BLaER1 treated with 17β-estradiol and CSF1 and Interleukin-3, amounts not matched to agents 10 nM and 100 nM (cell line): ENCODE measurements around the gene SOBP.
"Not testable (repeated sequence)": the region's sequence is repeated elsewhere in the genome, so short reads cannot be mapped to it uniquely, and the experiment has no call there.

Experiments used
- H3K27ac ChIP-seq, 11 experiments: shearing (Covaris generic); formaldehyde crosslinking; 2 replicates each; pipeline ENCODE4 v1.8.1; 2022
- H3K27me3 ChIP-seq, 11 experiments: shearing (Covaris generic); formaldehyde crosslinking; 2 replicates each; pipeline ENCODE4 v1.8.1; 2022
- H3K36me3 ChIP-seq, 11 experiments: shearing (Covaris generic); formaldehyde crosslinking; 2 replicates each; pipeline ENCODE4 v1.8.1; 2022
- H3K4me1 ChIP-seq, 10 experiments: shearing (Covaris generic); formaldehyde crosslinking; 2 replicates each; pipeline ENCODE4 v1.8.1; 2022
- H3K4me2 ChIP-seq, 11 experiments: shearing (Covaris generic); formaldehyde crosslinking; 2 replicates each; pipeline ENCODE4 v1.8.1; 2022
- H3K4me3 ChIP-seq, 10 experiments: shearing (Covaris generic); formaldehyde crosslinking; 2 replicates each; pipeline ENCODE4 v1.8.1; 2022
- H3K9ac ChIP-seq, 11 experiments: shearing (Covaris generic); formaldehyde crosslinking; 2 replicates each; pipeline ENCODE4 v1.8.1; 2022
- H3K9me3 ChIP-seq, 11 experiments: shearing (Covaris generic); formaldehyde crosslinking; replicated peaks in 1 of 11; 2 replicates each; pipeline ENCODE4 v1.8.1; 2022
- H4K20me1 ChIP-seq, 11 experiments: shearing (Covaris generic); formaldehyde crosslinking; 2 replicates each; pipeline ENCODE4 v1.8.1; 2022
- Cebpa-rat ChIP-seq, 11 experiments: shearing (Covaris generic); IDR thresholded peaks; 2 replicates each; pipeline ENCODE4 v1.8.1; 2022

Gene SOBP

DNA sequence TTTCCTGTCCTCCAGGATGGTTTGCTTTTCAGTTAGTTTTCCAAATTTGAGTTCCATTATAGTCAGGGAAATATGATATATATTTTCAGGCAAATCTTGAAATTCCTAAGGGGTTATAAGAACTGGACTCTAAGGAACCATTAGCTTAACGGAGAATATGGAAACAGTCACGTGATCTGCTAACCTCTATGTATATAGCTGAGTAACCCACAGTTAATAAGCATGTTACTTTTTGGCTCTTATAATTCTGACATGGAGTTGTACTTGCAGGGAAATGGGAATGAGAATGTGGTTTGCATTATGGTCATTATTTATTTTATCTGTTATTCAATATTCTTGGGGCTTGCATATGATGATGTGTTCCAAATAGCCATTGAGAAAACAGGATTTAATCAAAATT is 23.3 kb downstream of the SOBP start:
- H3K4me1 ChIP-seq, result no peaks in the 10 kb centered on the region
- peaks cover 11 to 30% (median 16%) of the 10 kb centered on the region in 11 experiments; a peak in 21 of 22 replicates for H3K9me3 ChIP-seq
- TF ChIP-seq Cebpa-rat (IDR thresholded peaks at IDR 0.05), result no peak
- no peak overlapping the region for H3K4me3 ChIP-seq
- no peaks in the 10 kb centered on the region for H4K20me1 ChIP-seq
- no peaks in the 10 kb centered on the region for H3K27me3 ChIP-seq
- H3K9ac ChIP-seq, result no peak overlapping the region
- no peaks in the 10 kb centered on the region for H3K36me3 ChIP-seq
- H3K27ac ChIP-seq, result no peak overlapping the region
- no peak overlapping the region for H3K4me2 ChIP-seq

DNA sequence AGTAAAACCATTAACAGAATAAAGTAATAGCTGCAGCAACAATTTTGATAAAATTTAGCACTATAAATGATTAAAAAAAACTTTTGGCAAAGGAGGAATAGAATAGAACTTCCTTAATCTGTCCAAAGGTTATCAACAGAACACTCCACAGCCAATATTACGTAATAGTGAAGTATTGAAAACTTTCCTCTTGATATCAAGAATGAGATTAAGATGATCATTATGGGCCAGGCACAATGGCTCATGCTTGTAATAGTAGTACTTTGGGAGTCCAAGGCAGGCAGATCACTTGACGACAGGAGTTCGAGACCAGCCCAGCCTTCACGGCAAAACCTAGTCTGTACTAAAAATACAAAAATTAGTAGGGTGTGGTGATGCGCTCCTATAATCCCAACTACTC is 26.0 kb downstream of the SOBP start:
- H3K9ac ChIP-seq, result no peak overlapping the region
- no peaks in the 10 kb centered on the region for H4K20me1 ChIP-seq
- peaks cover 11 to 30% (median 16%) of the 10 kb centered on the region in 11 experiments; a peak in 21 of 22 replicates for H3K9me3 ChIP-seq
- no peak overlapping the region for H3K4me3 ChIP-seq
- no peaks in the 10 kb centered on the region for H3K36me3 ChIP-seq
- H3K27me3 ChIP-seq, result no peaks in the 10 kb centered on the region
- no peak overlapping the region for H3K27ac ChIP-seq
- no peaks in the 10 kb centered on the region for H3K4me1 ChIP-seq
- peak in 5 of 11 experiments; percentile 20 to 65 (median 37); a peak in 6 of 22 replicates for TF ChIP-seq Cebpa-rat (IDR thresholded peaks at IDR 0.05)
- H3K4me2 ChIP-seq, result no peak overlapping the region

DNA sequence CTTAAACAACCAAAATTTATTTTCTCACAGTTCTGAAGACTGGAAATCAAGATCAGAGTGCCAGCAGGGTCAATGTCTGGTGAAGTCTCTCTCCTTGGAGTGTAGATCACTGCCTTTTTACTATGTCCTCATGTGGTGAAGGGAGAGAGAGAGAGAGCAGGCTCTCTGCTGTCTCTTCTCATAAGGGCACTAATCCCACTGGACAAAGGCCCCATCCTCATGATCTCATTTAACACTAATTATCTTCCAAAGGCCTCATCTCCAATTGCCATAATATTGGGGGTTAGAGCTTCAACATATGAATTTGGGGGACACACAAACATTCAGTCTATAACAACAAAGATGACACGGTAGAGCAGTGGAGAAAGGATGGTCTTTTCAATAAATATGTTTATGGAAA is 27.4 kb downstream of the SOBP start:
- H3K4me1 ChIP-seq, result no peaks in the 10 kb centered on the region
- TF ChIP-seq Cebpa-rat (IDR thresholded peaks at IDR 0.05), result no peak
- H3K9me3 ChIP-seq, result peaks cover 11 to 30% (median 16%) of the 10 kb centered on the region in 11 experiments; a peak in 21 of 22 replicates

DNA sequence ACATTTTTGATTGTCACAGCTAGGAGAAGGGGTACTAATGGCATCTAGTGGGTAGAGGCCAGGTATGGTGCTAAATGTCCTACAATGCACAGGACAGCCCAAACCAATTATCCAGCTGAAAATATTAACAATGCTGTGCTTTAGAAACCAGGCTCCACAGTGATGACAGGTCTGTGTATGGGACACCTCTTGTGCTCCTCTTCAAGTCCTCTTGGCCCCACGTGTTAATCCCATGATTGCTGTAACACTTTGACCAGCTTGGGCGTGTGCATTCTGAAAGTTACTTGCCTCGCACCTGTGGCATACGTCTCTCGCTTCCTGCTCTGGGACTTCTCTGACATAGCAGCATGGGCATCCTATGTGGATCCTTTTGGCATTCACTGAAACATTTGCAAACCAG is 29.3 kb downstream of the SOBP start:
- not testable (repeated sequence) for H3K4me3 ChIP-seq, H3K27me3 ChIP-seq, H3K27ac ChIP-seq, H3K9ac ChIP-seq, H3K4me2 ChIP-seq, H3K36me3 ChIP-seq, H4K20me1 ChIP-seq, H3K4me1 ChIP-seq
- peaks cover 11 to 30% (median 16%) of the 10 kb centered on the region in 11 experiments; a peak in 21 of 22 replicates for H3K9me3 ChIP-seq

More for the DNA sequence above, 27.4 kb downstream of the SOBP start:
- Histone ChIP-seq H3K4me3 (no peak overlapping the region), H3K36me3 (no peaks in the 10 kb centered on the region), H3K27ac (no peak overlapping the region), H3K4me2 (no peak overlapping the region), H3K27me3 (no peaks in the 10 kb centered on the region), H4K20me1 (no peaks in the 10 kb centered on the region), H3K9ac (no peak overlapping the region)

DNA sequence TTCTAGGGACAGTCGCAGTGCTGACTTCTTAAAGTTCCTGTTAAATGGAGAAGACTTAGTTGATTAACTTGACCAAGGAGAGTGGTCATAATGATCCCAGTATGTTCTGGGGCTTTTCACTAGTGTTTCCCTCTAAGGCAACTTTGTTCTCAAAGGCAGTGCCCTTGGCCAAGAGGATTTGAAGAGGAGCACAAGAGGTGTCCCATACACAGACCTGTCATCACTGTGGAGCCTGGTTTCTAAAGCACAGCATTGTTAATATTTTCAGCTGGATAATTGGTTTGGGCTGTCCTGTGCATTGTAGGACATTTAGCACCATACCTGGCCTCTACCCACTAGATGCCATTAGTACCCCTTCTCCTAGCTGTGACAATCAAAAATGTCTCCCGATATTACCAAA is 30.8 kb downstream of the SOBP start:
- not testable (repeated sequence) for H3K4me3 ChIP-seq, H3K9ac ChIP-seq, H3K27ac ChIP-seq, H3K4me1 ChIP-seq, H3K27me3 ChIP-seq, H3K4me2 ChIP-seq, H3K36me3 ChIP-seq, H4K20me1 ChIP-seq
- H3K9me3 ChIP-seq, result peaks cover 4 to 15% (median 6%) of the 10 kb centered on the region in 11 experiments; a peak in 18 of 22 replicates

DNA sequence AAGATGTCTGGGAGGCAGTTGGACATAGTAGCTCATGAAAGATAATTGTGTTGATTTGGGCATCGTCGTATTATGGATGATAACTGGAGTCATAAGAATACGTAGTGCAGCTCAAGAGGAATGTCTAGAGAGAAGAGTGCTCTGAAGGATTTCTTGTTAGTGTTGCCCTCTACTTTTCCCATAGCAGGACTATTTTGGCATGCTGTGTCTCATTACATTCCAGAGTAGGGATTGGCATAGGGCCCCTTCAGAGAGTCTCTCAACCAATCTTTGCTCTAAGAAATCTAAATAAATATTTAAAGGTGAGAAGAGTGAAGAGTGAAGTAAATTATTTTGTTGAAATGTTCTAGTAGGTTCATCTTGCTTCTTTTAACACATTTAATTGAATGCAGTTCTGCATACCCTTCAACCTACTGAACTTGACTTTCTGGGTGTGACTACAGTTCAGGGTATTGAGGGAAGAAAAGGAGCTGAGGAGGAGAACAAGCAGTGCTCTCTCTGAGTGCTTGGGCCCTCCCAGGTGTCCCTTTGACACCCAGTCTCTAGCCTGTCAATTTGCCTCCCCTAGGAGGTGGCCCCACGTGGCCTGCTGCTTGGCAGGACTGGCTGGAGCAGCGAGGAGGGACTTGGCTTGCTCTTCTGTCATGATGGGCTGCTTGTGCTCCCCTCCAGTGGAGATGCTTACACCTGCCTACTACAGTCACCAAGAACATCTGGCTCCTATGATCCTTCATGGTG is 33.3 kb downstream of the SOBP start:
- Histone ChIP-seq H3K4me1 (no peaks in the 10 kb centered on the region), H3K27me3 (no peaks in the 10 kb centered on the region), H3K4me2 (no peak overlapping the region), H3K36me3 (no peaks in the 10 kb centered on the region), H3K9me3 (no peaks in the 10 kb centered on the region), H3K9ac (no peak overlapping the region), H3K27ac (no peak overlapping the region), H4K20me1 (no peaks in the 10 kb centered on the region), H3K4me3 (no peak overlapping the region)
- TF ChIP-seq Cebpa-rat (IDR thresholded peaks at IDR 0.05), result no peak

DNA sequence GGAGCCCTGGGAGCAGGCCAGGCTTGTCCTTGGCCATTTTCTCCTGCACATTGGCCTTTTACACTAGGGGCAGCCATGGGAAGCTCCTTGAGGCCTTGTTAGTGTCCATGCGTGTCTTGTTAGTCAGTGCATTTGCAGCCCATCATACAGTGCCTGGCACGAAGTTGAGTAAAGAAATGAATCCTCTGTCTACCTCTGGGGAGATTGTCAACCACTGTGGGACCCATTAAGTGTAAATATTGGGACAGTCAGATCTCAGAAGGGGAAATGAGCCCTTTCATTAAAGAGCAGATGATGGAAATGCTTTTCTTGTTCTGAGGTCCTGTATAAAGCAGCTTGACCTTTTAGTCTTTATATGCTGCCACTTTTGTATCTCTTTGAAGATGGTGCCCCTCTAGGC is 33.9 kb downstream of the SOBP start:
- H3K9ac ChIP-seq, result no peak overlapping the region
- no peaks in the 10 kb centered on the region for H3K9me3 ChIP-seq
- H3K27me3 ChIP-seq, result no peaks in the 10 kb centered on the region
- H3K4me2 ChIP-seq, result no peak overlapping the region
- no peak overlapping the region for H3K27ac ChIP-seq
- H3K4me3 ChIP-seq, result no peak overlapping the region
- H4K20me1 ChIP-seq, result no peaks in the 10 kb centered on the region
- no peak for TF ChIP-seq Cebpa-rat (IDR thresholded peaks at IDR 0.05)
- H3K4me1 ChIP-seq, result no peaks in the 10 kb centered on the region
- no peaks in the 10 kb centered on the region for H3K36me3 ChIP-seq

DNA sequence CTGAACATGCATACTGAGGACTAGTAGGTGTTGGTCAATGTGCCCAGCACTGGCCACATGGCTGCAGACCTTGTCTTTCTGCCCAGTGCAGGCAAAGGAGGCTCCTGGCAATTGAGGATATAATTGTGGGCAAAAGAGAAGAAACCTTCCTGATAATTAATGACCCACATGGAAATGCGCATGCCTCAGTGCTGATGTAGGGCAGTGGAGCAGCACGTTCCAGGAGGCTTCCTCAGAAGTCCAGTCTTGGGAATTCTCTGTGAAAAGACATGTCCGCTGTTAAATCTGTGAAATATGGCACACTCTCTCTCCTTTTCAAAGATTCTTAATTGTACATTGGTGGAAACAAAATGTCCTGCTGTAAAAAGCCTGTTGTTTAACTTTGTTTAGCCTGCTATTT is 34.7 kb downstream of the SOBP start:
- H3K9ac ChIP-seq, result no peak overlapping the region
- no peaks in the 10 kb centered on the region for H4K20me1 ChIP-seq
- no peaks in the 10 kb centered on the region for H3K4me1 ChIP-seq
- no peaks in the 10 kb centered on the region for H3K27me3 ChIP-seq
- H3K4me2 ChIP-seq, result no peak overlapping the region
- H3K9me3 ChIP-seq, result no peaks in the 10 kb centered on the region
- no peak overlapping the region for H3K4me3 ChIP-seq
- H3K27ac ChIP-seq, result no peak overlapping the region
- H3K36me3 ChIP-seq, result no peaks in the 10 kb centered on the region
- TF ChIP-seq Cebpa-rat (IDR thresholded peaks at IDR 0.05), result no peak

DNA sequence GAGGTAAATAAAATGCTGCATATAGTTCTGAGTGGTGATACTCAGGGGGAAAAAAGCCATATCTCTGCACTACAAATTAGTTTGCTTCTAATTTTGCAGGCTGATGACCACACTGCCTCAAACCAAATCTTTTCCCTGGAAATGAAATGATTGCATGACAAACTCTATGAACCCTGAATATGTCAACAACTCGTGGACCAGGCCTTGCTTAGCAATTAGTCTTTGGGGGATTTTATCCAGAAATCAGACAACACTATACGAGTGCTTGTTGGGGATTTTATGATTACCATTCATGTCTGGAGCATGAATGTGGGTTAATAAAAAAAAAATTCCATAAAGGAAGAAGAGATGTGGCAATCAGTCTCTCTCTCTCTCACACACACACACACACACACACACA is 42.0 kb downstream of the SOBP start:
- Histone ChIP-seq H3K27ac (no peak overlapping the region), H3K36me3 (no peaks in the 10 kb centered on the region), H3K4me2 (no peak overlapping the region), H3K4me1 (0 out of 20 replicates have a peak, but pooled peaks cover 0 to 4% (median 0%) of the 10 kb centered on the region in 10 experiments), H4K20me1 (no peaks in the 10 kb centered on the region), H3K27me3 (no peaks in the 10 kb centered on the region), H3K9ac (no peak overlapping the region), H3K9me3 (no peaks in the 10 kb centered on the region), H3K4me3 (no peak overlapping the region)
- no peak for TF ChIP-seq Cebpa-rat (IDR thresholded peaks at IDR 0.05)

DNA sequence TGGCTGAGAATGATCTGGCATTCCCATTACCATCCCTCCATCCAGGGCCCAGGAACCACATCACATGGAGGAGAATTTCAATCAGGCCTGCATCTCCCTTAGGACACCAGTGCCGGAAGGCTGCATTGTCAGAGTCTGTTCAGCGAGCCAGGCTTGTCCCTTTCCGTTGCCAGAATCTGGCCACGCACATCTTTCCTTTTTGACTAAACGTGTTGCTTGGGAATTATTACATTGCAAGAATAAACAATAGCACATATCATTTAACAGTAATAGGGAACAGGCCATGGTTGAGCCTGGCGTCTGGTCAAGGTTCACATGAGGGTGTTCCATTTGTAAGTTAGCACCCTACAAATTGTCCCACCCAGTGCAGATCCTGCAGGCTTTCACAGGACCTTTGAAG is 42.8 kb downstream of the SOBP start:
- TF ChIP-seq Cebpa-rat (IDR thresholded peaks at IDR 0.05), result no peak
- Histone ChIP-seq H3K4me2 (no peak overlapping the region), H3K27me3 (no peaks in the 10 kb centered on the region), H4K20me1 (no peaks in the 10 kb centered on the region), H3K4me3 (no peak overlapping the region), H3K9ac (no peak overlapping the region), H3K9me3 (no peaks in the 10 kb centered on the region), H3K36me3 (no peaks in the 10 kb centered on the region), H3K4me1 (0 out of 20 replicates have a peak, but pooled peaks cover 0 to 4% (median 0%) of the 10 kb centered on the region in 10 experiments), H3K27ac (no peak overlapping the region)
